GM12878 (cell line): ENCODE data around the gene GPR78. TPM values are rescaled to one million over a fixed set of nuclear protein-coding genes. Genes with fewer than 3 reads are reported as not detected.

Experiments used
- ATAC-seq: fragments of 200-7000 bp; cut with Tn5 transposase; 3 replicates; pipeline ENCODE4 v1.9.1; 2020; ENCODE audit warnings: mild to moderate bottlenecking, moderate library complexity
- BruUV-seq: library from RNA; stranded (reverse); fragments of 400-500 nt; replicated peaks from 2 replicates; lab custom pipeline; 2021; lab: Mats Ljungman, UMichigan
- CTCF ChIA-PET: fragments of 300-600 bp; sonication (Branson Sonifier 250); formaldehyde crosslinking; extraction: SDS; loops from one replicate; lab custom pipeline; 2021; ENCODE audit warnings: inconsistent platforms; lab: Yijun Ruan, JAX
- POLR2A ChIA-PET: fragments of 350-600 bp; formaldehyde crosslinking; extraction: SDS; loops from one replicate; lab custom pipeline; 2021; ENCODE audit warnings: inconsistent platforms; lab: Charles Lee
- RAD21 ChIA-PET: fragments of 300-600 bp; sonication (Branson Sonifier 250); formaldehyde crosslinking; loops from one replicate; lab custom pipeline; 2023; ENCODE audit warnings: antibody characterized with exemption; ENCODE audit not compliant: unreplicated experiment; lab: Charles Lee
- SMC1A ChIA-PET: fragments of 300-600 bp; sonication (Branson Sonifier 250); formaldehyde crosslinking; loops from one replicate; lab custom pipeline; 2023; ENCODE audit not compliant: unreplicated experiment, uncharacterized antibody; lab: Charles Lee
- DNase-seq: peaks from one replicate; pipeline ENCODE4 v3.0.0-alpha.2; 2011; ENCODE audit warnings: low read depth, low spot score
- FAIRE-seq: peaks from 3 replicates; lab custom pipeline; 2011; peaks lifted over from hg19 to GRCh38; lab: Jason Lieb, UNC
- H2AFZ ChIP-seq: 2 replicates; pipeline ENCODE4 v1.6.0; 2011; ENCODE audit warnings: low read depth, low read length, control low read depth; ENCODE audit not compliant: control insufficient read depth
- H3K27ac ChIP-seq: 2 replicates; pipeline ENCODE4 v1.5.1; 2011; ENCODE audit warnings: control low read depth; ENCODE audit not compliant: control insufficient read depth, insufficient read depth
- H3K27me3 ChIP-seq, 2 experiments: replicated peaks in 1 of 2; 2 replicates each; pipeline versions ENCODE4 v1.6.0 to v1.6.1; 2011; ENCODE audit warnings: low read length in 1 of 2; ENCODE audit not compliant: control insufficient read depth in 2 of 2, insufficient read depth in 2 of 2
- H3K36me3 ChIP-seq, 2 experiments: 2 replicates each; pipeline ENCODE4 v1.5.1; 2011; ENCODE audit warnings: low read length in 1 of 2; ENCODE audit not compliant: control insufficient read depth in 2 of 2, insufficient read depth in 2 of 2
- H3K4me1 ChIP-seq: 2 replicates; pipeline ENCODE4 v1.6.1; 2011; ENCODE audit warnings: mild to moderate bottlenecking, low read length, moderate library complexity, mixed read lengths; ENCODE audit not compliant: control insufficient read depth, insufficient read depth
- H3K4me2 ChIP-seq: 2 replicates; pipeline ENCODE4 v1.6.0; 2011; ENCODE audit warnings: control low read depth; ENCODE audit not compliant: control insufficient read depth, insufficient read depth
- H3K4me3 ChIP-seq: fragments of 200-600 bp; sonication (generic); 2 replicates; pipeline ENCODE4 v1.5.1; 2016
- H3K79me2 ChIP-seq: 2 replicates; pipeline ENCODE4 v1.6.0; 2011; ENCODE audit warnings: low read length; ENCODE audit not compliant: control insufficient read depth, insufficient read depth
- H3K9ac ChIP-seq: 2 replicates; pipeline ENCODE4 v1.8.0; 2011; ENCODE audit warnings: low read length, control low read depth, mixed read lengths; ENCODE audit not compliant: control insufficient read depth, insufficient read depth
- H3K9me3 ChIP-seq: replicated peaks from 3 replicates; pipeline ENCODE4 v1.5.1; 2011; ENCODE audit warnings: mild to moderate bottlenecking, low read length; ENCODE audit not compliant: control insufficient read depth, insufficient read depth
- H4K20me1 ChIP-seq: 2 replicates; pipeline ENCODE4 v1.6.0; 2011; ENCODE audit not compliant: control insufficient read depth, insufficient read depth
- CHD1 ChIP-seq: IDR thresholded peaks from 2 replicates; pipeline ENCODE4 v1.6.1; 2012; ENCODE audit warnings: low read depth, low read length, improper control_type of control experiment
- ESRRA ChIP-seq: IDR thresholded peaks from 2 replicates; pipeline ENCODE4 v1.6.1; 2012; ENCODE audit warnings: mild to moderate bottlenecking, low read length, improper control_type of control experiment
- RFX5 ChIP-seq: IDR thresholded peaks from 2 replicates; pipeline ENCODE4 v1.6.1; 2011; ENCODE audit warnings: low read depth, low read length, improper control_type of control experiment
- SIX5 ChIP-seq: IDR thresholded peaks from 2 replicates; pipeline ENCODE4 v1.6.1; 2011; ENCODE audit warnings: mild to moderate bottlenecking, low read depth, low read length, moderate library complexity; ENCODE audit not compliant: severe bottlenecking
- SMAD1 ChIP-seq: fragments of 450-650 bp; IDR thresholded peaks from 2 replicates; pipeline ENCODE4 v1.6.1; 2018; ENCODE audit warnings: mild to moderate bottlenecking, low read depth; ENCODE audit not compliant: partially characterized antibody
- WGBS: methylation state at CpG from one replicate; pipeline ENCODE4 v1.1.6; 2016; ENCODE audit warnings: low lambda C conversion rate; ENCODE audit not compliant: insufficient replicate concordance, insufficient coverage; ENCODE audit errors: missing lambda C conversion rate; 5-methylcytosine and 5-hydroxymethylcytosine counted together
- in situ Hi-C: fragments of 300-500 bp; cut with MboI; formaldehyde crosslinking; loops from 9 replicates; pipeline ENCODE4 v1.14.3; 2018; ENCODE audit warnings: mixed read lengths
- intact Hi-C: fragments of 100-400 bp; cut with micrococcal nuclease; formaldehyde crosslinking; loops from one replicate; pipeline ENCODE4 v1.14.2; 2022; ENCODE audit not compliant: unreplicated experiment
- polyA plus RNA-seq, 11 experiments: library from polyadenylated mRNA; depleted of rRNA in 4 of 11; unstranded in 6 of 11; stranded (reverse) in 5 of 11; fragments of >200 nt; fragmentation: Nextera tagmentation in 4 of 11; fragmentation: Illumina TruSeq in 1 of 11; extraction: Ambion mirVana in 4 of 11; extraction: Trizol in 1 of 11; gene quantifications; 1 replicate in 1 of 11; 2 replicates in 10 of 11; pipeline versions ENCODE4 v1.2.1 to v1.2.3, GENCODE V29; 2011 to 2016; ENCODE audit warnings: inconsistent platforms in 2 of 11, missing spikeins in 2 of 11, low read depth in 1 of 11
- total RNA-seq, 4 experiments: library from RNA; depleted of rRNA in 3 of 4; stranded (reverse); fragments of >200 nt in 3 of 4; fragmentation: Illumina TruSeq in 1 of 4; extraction: Trizol in 1 of 4; gene quantifications; 2 replicates each; pipeline versions ENCODE4 v1.2.1 to v1.2.3, GENCODE V29; 2013 to 2021
- TF ChIP-seq, protein P1 (sequence below): IDR thresholded peaks from 2 replicates; pipeline ENCODE4 v1.6.1; 2012; ENCODE audit warnings: low read depth, low read length, improper control_type of control experiment
- TF ChIP-seq, protein P2 (sequence below): fragments of 150-350 bp; IDR thresholded peaks from 2 replicates; pipeline ENCODE4 v1.6.1; 2014; ENCODE audit warnings: mild to moderate bottlenecking, low read depth, low read length
- TF ChIP-seq, protein P3 (sequence below): fragments of 450-650 bp; IDR thresholded peaks from 2 replicates; pipeline ENCODE4 v1.6.1; 2018; ENCODE audit warnings: borderline replicate concordance, mild to moderate bottlenecking; ENCODE audit not compliant: partially characterized antibody

The GPR78 gene
- total and polyA plus RNA-seq, 10 of the 15 experiments (the other 5 are each of a cell fraction or from before 2014, with no cell fraction given) = 0.03 TPM; not detected in 9

DNA sequence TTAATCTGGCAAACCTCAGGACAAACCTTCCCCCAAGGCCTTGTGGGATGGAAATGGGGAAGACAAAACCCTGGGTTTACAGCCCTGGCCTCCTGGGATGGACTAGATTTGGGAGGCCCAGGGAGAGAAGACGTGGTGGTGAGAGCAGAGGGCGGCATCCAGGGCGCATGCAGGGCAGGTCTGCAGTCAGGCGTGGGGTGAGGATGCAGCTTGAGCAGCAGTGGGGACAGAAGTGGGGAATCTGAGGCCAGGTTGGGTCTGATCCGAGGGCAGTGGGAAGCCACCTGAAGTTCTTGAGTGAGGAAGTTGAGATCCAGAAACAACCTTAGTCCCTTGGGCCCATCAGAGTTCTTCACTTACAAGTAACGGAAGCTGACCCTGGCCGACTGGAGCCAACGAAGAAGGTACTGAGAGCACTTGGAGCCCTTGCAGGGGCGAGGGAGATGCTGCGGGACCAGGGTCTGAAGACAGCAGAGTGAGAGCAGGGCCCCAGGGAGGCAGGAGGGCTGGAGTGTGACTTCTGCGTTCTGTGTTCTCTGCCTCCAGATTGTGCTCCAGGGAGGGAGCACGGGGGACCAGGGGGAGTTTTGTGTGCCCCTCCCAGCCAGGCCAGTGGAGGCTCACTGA is 42.0 kb upstream of the GPR78 start:
- H3K4me3 ChIP-seq = no peak overlapping the region
- no peaks in the 10 kb centered on the region for H4K20me1 ChIP-seq
- H3K4me2 ChIP-seq = no peak overlapping the region
- intact Hi-C loops = no loop called here
- FAIRE-seq (no peak), DNase-seq (no peak), ATAC-seq (no peak)
- no TSS peak for BruUV-seq
- no peak overlapping the region for H3K9ac ChIP-seq
- in situ Hi-C loops = no loop called here
- H3K4me1 ChIP-seq = peaks cover 40% of the 10 kb centered on the region
- ChIA-PET POLR2A (no interaction called here), RAD21 (no interaction called here), CTCF (no interaction called here), SMC1A (no interaction called here)
- TF ChIP-seq CHD1 (no peak), SIX5 (no peak), SMAD1 (no peak), ESRRA (no peak), RFX5 (no peak)
- TF ChIP-seq, protein P1, sequence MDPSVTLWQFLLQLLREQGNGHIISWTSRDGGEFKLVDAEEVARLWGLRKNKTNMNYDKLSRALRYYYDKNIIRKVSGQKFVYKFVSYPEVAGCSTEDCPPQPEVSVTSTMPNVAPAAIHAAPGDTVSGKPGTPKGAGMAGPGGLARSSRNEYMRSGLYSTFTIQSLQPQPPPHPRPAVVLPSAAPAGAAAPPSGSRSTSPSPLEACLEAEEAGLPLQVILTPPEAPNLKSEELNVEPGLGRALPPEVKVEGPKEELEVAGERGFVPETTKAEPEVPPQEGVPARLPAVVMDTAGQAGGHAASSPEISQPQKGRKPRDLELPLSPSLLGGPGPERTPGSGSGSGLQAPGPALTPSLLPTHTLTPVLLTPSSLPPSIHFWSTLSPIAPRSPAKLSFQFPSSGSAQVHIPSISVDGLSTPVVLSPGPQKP = no peak
- TF ChIP-seq, protein P2, sequence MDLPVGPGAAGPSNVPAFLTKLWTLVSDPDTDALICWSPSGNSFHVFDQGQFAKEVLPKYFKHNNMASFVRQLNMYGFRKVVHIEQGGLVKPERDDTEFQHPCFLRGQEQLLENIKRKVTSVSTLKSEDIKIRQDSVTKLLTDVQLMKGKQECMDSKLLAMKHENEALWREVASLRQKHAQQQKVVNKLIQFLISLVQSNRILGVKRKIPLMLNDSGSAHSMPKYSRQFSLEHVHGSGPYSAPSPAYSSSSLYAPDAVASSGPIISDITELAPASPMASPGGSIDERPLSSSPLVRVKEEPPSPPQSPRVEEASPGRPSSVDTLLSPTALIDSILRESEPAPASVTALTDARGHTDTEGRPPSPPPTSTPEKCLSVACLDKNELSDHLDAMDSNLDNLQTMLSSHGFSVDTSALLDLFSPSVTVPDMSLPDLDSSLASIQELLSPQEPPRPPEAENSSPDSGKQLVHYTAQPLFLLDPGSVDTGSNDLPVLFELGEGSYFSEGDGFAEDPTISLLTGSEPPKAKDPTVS = no peak
- TF ChIP-seq, protein P3, sequence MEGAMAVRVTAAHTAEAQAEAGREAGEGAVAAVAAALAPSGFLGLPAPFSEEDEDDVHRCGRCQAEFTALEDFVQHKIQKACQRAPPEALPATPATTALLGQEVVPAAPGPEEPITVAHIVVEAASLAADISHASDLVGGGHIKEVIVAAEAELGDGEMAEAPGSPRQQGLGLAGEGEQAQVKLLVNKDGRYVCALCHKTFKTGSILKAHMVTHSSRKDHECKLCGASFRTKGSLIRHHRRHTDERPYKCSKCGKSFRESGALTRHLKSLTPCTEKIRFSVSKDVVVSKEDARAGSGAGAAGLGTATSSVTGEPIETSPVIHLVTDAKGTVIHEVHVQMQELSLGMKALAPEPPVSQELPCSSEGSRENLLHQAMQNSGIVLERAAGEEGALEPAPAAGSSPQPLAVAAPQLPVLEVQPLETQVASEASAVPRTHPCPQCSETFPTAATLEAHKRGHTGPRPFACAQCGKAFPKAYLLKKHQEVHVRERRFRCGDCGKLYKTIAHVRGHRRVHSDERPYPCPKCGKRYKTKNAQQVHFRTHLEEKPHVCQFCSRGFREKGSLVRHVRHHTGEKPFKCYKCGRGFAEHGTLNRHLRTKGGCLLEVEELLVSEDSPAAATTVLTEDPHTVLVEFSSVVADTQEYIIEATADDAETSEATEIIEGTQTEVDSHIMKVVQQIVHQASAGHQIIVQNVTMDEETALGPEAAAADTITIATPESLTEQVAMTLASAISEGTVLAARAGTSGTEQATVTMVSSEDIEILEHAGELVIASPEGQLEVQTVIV = no peak
- H3K79me2 ChIP-seq = no peaks in the 10 kb centered on the region
- peaks cover 8% of the 10 kb centered on the region for H3K9me3 ChIP-seq
- H3K27ac ChIP-seq = no peak overlapping the region
- no peak overlapping the region for H2AFZ ChIP-seq
- WGBS = 75% methylated on average over 12 of the region's 12 CpGs
- no peaks in the 10 kb centered on the region for H3K27me3 ChIP-seq
- H3K36me3 ChIP-seq = no peaks in the 10 kb centered on the region
